ENCODE results near the gene STAT6. TPM values are rescaled to one million over a fixed set of nuclear protein-coding genes. Genes with fewer than 3 reads are reported as not detected.
A peak's percentile ranks its signal among the peaks of the same experiment; 100 is the strongest.

Gene STAT6
- total and polyA plus RNA-seq, 8 donors: 137 to 237 (median 173) TPM

DNA sequence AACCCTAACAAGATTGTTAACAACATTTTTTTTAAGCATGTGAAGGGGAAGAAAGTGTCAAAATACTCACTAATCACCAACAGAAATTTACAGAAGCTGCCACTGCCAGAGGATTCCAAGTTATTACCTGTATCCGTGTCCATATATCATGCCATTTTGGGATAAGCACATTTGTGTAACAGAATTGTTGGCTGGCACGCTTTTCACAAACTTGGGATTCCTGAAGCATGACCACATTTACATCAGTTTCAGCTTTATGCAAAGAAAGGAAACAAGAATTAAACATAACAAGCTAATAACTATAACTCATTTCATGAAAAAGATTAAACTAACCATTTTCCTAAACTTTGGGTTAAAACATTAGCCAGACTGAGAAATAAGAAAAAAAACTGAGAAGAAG lies 38.5 kb downstream of the STAT6 start:
- Histone ChIP-seq H3K4me3 (no peak overlapping the region), H3K36me3 (peaks cover 0 to 28% of the 10 kb centered on the region in 2 donors), H3K27ac (no peak overlapping the region), H3K27me3 (no peaks in the 10 kb centered on the region), H3K4me1 (peaks cover 8 to 14% of the 10 kb centered on the region in 2 donors), H3K9me3 (no peaks in the 10 kb centered on the region)
- DNase-seq (no peak), ATAC-seq (no peak)
- TF ChIP-seq CTCF (IDR thresholded peaks at IDR 0.05): no peak
- intact Hi-C loops (cut with DNase I): no loop called here

DNA sequence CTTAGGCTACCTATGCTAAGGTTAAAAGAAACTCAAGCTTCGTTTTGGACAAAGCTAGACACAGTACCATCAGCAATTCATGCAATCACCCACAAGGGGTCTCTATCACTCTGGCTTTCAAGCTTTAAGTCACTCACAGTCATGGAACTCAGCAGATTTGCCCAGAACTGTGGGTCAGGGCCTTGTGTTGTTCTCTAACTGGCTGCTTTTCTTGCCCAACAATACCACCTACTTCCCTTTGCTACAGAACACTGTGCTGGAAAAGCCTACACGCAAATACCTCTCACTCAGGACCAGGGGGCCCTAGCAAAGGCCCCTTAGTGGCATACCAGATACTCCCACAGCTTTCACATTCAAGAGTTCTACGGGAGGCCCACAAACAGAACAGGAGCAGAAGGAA lies 41.6 kb downstream of the STAT6 start:
- DNase-seq: peak in 3 of 4 donors; percentile 59 to 88 (median 69)
- intact Hi-C loops (cut with DNase I): loop anchor here in 1 of 2 donors (2.0 to 10.0 kb wide), 2 partner anchors 43 to 55 kb away; partner anchors contain the start of gene TAC3

DNA sequence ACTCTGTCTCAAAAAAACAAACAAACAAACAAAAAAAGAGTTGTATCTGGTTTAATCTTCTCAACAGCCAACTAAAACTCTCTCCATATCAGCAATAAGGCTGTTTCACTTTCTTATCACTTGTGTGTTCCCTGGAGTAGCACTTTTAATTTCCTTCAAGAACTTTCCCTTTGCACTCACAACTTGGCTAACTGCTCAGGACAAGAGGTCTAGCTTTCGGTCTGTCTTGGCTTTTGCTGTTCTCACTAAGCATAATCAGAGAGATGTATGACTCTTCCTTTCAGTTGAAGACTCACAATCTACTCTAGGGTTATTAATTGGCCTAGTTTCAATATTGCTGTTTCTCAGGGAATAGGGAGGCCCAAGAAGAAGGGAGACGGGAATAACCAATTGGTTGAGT lies 44.9 kb downstream of the STAT6 start:
- intact Hi-C loops (cut with DNase I): loop anchor here in 1 of 2 donors (10.0 kb wide), 1 partner anchor 51 kb away; the partner anchor contains the start of gene TAC3
- H3K4me1 ChIP-seq: peaks cover 2 to 17% of the 10 kb centered on the region in 2 donors
- ATAC-seq: peak; percentile 37
- peaks cover 0 to 24% of the 10 kb centered on the region in 2 donors for H3K36me3 ChIP-seq
- peak overlapping the region in 1 of 2 donors; percentile 39 for H3K27ac ChIP-seq
- H3K27me3 ChIP-seq: no peaks in the 10 kb centered on the region
- TF ChIP-seq CTCF (IDR thresholded peaks at IDR 0.05): no peak
- no peak overlapping the region for H3K4me3 ChIP-seq
- no peaks in the 10 kb centered on the region for H3K9me3 ChIP-seq
- DNase-seq: no peak

More for the DNA sequence above, 41.6 kb downstream of the STAT6 start:
- TF ChIP-seq CTCF (IDR thresholded peaks at IDR 0.05): peak; percentile 87 to 88
- H3K27me3 ChIP-seq: no peaks in the 10 kb centered on the region
- H3K27ac ChIP-seq: peak overlapping the region; percentile 68 to 71
- H3K4me1 ChIP-seq: peaks cover 2 to 17% of the 10 kb centered on the region in 2 donors
- no peaks in the 10 kb centered on the region for H3K9me3 ChIP-seq
- peak; percentile 98 for ATAC-seq
- H3K4me3 ChIP-seq: no peak overlapping the region
- peaks cover 0 to 28% of the 10 kb centered on the region in 2 donors for H3K36me3 ChIP-seq

- no peak for TF ChIP-seq CTCF (IDR thresholded peaks at IDR 0.05)
- Histone ChIP-seq H3K9me3 (no peaks in the 10 kb centered on the region), H3K36me3 (peaks cover 0 to 31% of the 10 kb centered on the region in 2 donors), H3K27ac (peak overlapping the region in 1 of 2 donors; percentile 38), H3K4me1 (peaks cover 0 to 8% of the 10 kb centered on the region in 2 donors), H3K27me3 (no peaks in the 10 kb centered on the region), H3K4me3 (no peak overlapping the region)
- DNase-seq (no peak), ATAC-seq (no peak)
- intact Hi-C loops (cut with DNase I): loop anchor here in 1 of 2 donors (10.0 kb wide), 1 partner anchor 49 kb away; the partner anchor contains the start of gene TAC3
Measured at GRCh38 chr12:57063991-57064685, 47.0 kb downstream of the STAT6 start.

DNA sequence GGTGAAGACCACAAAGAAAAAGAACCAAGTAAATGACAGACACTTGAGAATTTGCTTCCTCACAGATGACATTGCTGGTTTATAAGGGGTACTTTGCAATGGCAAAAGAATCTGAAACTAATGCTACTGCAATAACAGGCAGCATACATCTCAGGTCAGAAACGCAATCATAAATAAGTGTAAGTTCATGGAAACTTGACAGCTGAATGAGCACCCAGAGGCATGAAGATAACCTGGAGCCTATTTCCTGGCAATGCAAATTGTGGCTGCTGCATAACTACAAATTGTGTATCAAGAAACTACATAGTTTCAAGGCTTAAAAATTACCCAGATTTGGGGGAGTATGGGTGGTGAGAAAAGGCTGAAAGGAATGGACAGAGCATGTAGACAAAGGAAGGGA lies 52.7 kb downstream of the STAT6 start:
- no peak overlapping the region for H3K27ac ChIP-seq
- peaks cover 0 to 36% of the 10 kb centered on the region in 2 donors for H3K36me3 ChIP-seq
- H3K4me1 ChIP-seq: peaks cover 0 to 5% of the 10 kb centered on the region in 2 donors
- no peaks in the 10 kb centered on the region for H3K27me3 ChIP-seq
- no peak for DNase-seq
- no peak for ATAC-seq
- intact Hi-C loops (cut with DNase I): no loop called here
- no peak overlapping the region for H3K4me3 ChIP-seq
- TF ChIP-seq CTCF (IDR thresholded peaks at IDR 0.05): no peak
- no peaks in the 10 kb centered on the region for H3K9me3 ChIP-seq

Measured in left lung (tissue), 10 donors.